ENCODE measurements around the gene CLASRP. TPM values are rescaled to one million over a fixed set of nuclear protein-coding genes. Genes with fewer than 3 reads are reported as not detected.

The CLASRP gene
- total RNA-seq, 1 donor from 2014 or later = 133 TPM

DNA sequence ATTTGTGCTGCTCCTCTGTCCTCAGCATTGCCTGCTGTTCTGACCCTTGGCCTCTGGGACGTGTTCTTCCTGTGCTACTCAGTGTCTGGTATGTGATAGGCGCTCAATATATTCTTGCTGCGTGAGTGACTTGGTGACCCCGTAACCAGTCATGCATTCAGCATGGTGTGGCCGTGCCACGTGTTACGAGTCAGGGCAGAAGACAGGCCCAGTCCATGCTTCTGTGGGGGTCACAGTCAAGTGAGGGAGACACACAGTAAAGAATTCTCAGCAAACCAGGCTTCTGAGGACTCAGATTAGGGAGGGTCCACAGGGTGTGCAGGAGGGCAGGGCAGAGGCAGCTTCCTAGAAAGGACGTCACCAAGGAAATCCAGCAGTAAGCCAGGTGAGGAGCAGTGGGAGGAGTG, 62.0 kb downstream of the CLASRP start:
- TF ChIP-seq, protein P1, sequence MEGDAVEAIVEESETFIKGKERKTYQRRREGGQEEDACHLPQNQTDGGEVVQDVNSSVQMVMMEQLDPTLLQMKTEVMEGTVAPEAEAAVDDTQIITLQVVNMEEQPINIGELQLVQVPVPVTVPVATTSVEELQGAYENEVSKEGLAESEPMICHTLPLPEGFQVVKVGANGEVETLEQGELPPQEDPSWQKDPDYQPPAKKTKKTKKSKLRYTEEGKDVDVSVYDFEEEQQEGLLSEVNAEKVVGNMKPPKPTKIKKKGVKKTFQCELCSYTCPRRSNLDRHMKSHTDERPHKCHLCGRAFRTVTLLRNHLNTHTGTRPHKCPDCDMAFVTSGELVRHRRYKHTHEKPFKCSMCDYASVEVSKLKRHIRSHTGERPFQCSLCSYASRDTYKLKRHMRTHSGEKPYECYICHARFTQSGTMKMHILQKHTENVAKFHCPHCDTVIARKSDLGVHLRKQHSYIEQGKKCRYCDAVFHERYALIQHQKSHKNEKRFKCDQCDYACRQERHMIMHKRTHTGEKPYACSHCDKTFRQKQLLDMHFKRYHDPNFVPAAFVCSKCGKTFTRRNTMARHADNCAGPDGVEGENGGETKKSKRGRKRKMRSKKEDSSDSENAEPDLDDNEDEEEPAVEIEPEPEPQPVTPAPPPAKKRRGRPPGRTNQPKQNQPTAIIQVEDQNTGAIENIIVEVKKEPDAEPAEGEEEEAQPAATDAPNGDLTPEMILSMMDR (IDR thresholded peaks at IDR 0.05; ENCODE audit: unreplicated experiment) = no peak
- H3K27ac Mint-ChIP-seq = no peak overlapping the region
- H3K4me1 Mint-ChIP-seq = peaks cover 55% of the 10 kb centered on the region
- no peaks in the 10 kb centered on the region for H3K36me3 Mint-ChIP-seq
- no peaks in the 10 kb centered on the region for H3K9me3 Mint-ChIP-seq
- no peaks in the 10 kb centered on the region for H3K27me3 Mint-ChIP-seq (ENCODE audit: low read depth)
- H3K4me3 Mint-ChIP-seq = no peak overlapping the region
- DNase-seq (ENCODE audit: low spot score in 2 of 2, unreplicated experiment in 2 of 2) = no peak

DNA sequence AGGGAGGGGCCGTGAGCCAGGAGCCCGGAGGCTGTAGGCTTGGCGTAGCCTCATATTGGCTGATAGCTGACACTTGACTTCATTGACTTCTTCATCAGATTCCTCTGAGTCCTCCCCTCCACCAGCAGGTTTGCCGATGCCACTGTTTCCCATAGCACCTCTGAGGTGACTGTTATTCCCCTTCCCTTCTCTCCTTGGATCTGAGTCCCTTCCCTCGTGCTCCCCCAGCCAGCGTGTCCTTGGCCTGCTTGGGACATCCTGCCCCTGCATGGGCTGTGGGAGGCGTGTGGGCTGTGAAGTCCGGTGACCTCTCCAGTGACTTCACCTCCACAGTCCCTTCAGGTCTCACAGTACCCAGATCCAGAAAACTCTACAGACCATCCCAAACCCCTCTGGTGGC, 63.0 kb downstream of the CLASRP start:
- TF ChIP-seq, protein P1 (IDR thresholded peaks at IDR 0.05; ENCODE audit: unreplicated experiment) = no peak
- H3K27ac Mint-ChIP-seq = no peak overlapping the region
- H3K4me1 Mint-ChIP-seq = peaks cover 46% of the 10 kb centered on the region
- H3K9me3 Mint-ChIP-seq = no peaks in the 10 kb centered on the region
- DNase-seq (ENCODE audit: low spot score in 2 of 2, unreplicated experiment in 2 of 2) = no peak
- no peaks in the 10 kb centered on the region for H3K27me3 Mint-ChIP-seq (ENCODE audit: low read depth)
- no peak overlapping the region for H3K4me3 Mint-ChIP-seq
- no peaks in the 10 kb centered on the region for H3K36me3 Mint-ChIP-seq

DNA sequence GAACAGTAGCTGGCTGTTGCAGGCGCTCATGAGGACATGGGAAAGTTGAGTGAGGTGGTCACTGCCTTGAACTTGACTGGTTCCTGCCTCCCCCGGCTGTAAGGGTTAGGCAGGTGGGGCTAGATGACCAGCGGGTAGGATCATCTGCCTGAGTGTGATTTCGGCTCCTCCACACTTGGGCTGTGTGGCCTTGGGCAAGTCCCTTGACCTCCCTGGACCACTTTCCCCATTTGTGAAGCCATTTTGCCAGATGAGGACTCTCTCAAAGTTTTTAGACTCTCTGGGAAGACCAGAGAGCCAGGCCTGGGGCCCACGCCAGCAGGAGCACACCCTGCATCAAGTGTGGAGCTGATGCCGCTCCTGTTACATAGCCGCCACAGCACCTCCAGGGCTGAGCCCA, 63.6 kb downstream of the CLASRP start:
- no peaks in the 10 kb centered on the region for H3K36me3 Mint-ChIP-seq
- no peak overlapping the region for H3K27ac Mint-ChIP-seq
- no peaks in the 10 kb centered on the region for H3K27me3 Mint-ChIP-seq (ENCODE audit: low read depth)
- no peak overlapping the region for H3K4me3 Mint-ChIP-seq
- no peaks in the 10 kb centered on the region for H3K9me3 Mint-ChIP-seq
- H3K4me1 Mint-ChIP-seq = peaks cover 43% of the 10 kb centered on the region
- DNase-seq (ENCODE audit: low spot score in 2 of 2, unreplicated experiment in 2 of 2) = no peak
- TF ChIP-seq, protein P1 (IDR thresholded peaks at IDR 0.05; ENCODE audit: unreplicated experiment) = no peak

DNA sequence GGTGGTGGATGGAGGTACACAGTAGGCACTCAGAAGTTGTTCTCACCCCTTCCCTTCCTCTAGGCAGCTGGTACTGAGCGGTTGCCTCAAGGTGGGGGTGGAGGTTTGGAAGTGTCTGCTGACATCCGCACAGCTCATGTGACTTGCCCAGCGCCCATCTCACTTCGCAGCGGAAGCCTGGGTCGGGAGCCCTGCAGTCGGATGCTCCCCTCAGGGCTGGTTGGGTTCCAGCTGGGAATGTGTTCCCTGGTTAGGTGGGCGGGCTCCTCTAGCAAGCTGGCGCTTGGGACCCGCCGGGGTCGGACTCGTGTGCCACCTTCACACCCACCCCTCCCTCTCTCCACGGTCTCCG, 64.3 kb downstream of the CLASRP start:
- H3K36me3 Mint-ChIP-seq = no peaks in the 10 kb centered on the region
- no peak overlapping the region for H3K4me3 Mint-ChIP-seq
- no peaks in the 10 kb centered on the region for H3K27me3 Mint-ChIP-seq (ENCODE audit: low read depth)
- no peak overlapping the region for H3K27ac Mint-ChIP-seq
- peaks cover 40% of the 10 kb centered on the region for H3K4me1 Mint-ChIP-seq
- no peak for DNase-seq (ENCODE audit: low spot score in 2 of 2, unreplicated experiment in 2 of 2)
- TF ChIP-seq, protein P1 (IDR thresholded peaks at IDR 0.05; ENCODE audit: unreplicated experiment) = no peak
- no peaks in the 10 kb centered on the region for H3K9me3 Mint-ChIP-seq

DNA sequence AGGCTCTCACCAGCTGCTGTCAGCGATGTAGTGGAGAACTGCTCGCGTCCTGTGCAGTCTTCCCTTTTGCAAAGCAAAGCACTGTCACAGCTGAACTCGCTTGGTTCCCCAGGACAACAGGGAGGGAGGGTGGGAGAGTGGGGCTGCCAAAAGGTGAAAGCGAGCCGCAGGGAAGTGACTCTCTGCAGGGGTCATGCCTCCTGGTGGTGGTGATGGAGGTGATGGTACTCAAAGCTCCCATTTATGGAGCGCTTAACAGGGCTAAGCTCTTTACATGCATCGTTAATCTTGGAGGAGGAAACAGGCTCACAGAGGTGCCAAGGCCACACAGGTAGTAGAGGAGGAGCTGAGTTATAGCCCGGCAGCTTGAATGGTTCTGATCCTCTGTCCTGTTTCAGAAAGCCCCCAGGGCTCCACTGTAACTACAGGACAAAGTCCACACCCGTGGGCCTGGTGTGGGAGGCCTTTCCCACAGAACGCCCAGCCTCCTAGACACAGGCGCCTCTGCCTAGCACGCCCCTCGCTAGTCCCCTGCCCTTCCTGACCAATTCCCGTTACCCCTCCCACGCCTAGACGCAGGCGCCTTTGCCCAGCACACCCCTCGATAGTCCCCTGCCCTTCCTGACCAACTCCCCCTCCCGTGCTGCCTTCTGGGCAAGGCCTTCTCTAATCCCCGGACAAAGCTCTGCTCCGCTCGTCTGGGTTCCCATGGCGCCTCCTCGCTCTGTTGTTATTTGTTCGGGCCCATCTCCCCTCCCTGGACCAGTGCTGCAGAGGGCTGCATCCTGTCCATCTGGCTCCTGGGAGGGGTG, 64.9 kb downstream of the CLASRP start:
- H3K27ac Mint-ChIP-seq = no peak overlapping the region
- H3K4me3 Mint-ChIP-seq = no peak overlapping the region
- DNase-seq (ENCODE audit: low spot score in 2 of 2, unreplicated experiment in 2 of 2) = no peak
- TF ChIP-seq, protein P1 (IDR thresholded peaks at IDR 0.05; ENCODE audit: unreplicated experiment) = no peak
- no peaks in the 10 kb centered on the region for H3K9me3 Mint-ChIP-seq
- peaks cover 34% of the 10 kb centered on the region for H3K4me1 Mint-ChIP-seq
- H3K36me3 Mint-ChIP-seq = no peaks in the 10 kb centered on the region
- no peaks in the 10 kb centered on the region for H3K27me3 Mint-ChIP-seq (ENCODE audit: low read depth)

All from mesothelial cell of epicardium (in vitro differentiated cells).